HepG2 (cell line): ENCODE measurements around the gene APRT. TPM values are rescaled to one million over a fixed set of nuclear protein-coding genes. Genes with fewer than 3 reads are reported as not detected.

Experiments used
- AGO2 ChIP-seq: fragments of 200-400 bp; formaldehyde crosslinking; optimal IDR thresholded peaks from 2 replicates; pipeline ENCODE3; 2017; ENCODE audit warnings: mild to moderate bottlenecking, low read depth, low read length, moderate library complexity
- ASH2L ChIP-seq: fragments of 300-600, 200-600 bp; sonication (generic); IDR thresholded peaks from 2 replicates; pipeline ENCODE4 v1.7.0; 2017; ENCODE audit warnings: low read depth, mild to moderate bottlenecking, moderate library complexity, mixed read lengths, low read length; ENCODE audit not compliant: insufficient read length
- BATF2 ChIP-seq: sonication (generic); formaldehyde crosslinking; IDR thresholded peaks from 2 replicates; pipeline ENCODE4 v1.8.0; 2022; ENCODE audit warnings: mild to moderate bottlenecking, missing genetic modification reagents, moderate library complexity
- CCDC6 ChIP-seq: sonication (generic); formaldehyde crosslinking; IDR thresholded peaks from 2 replicates; pipeline ENCODE4 v1.8.1; 2022; ENCODE audit warnings: mild to moderate bottlenecking, missing genetic modification reagents, moderate library complexity
- CSRNP1 ChIP-seq: sonication (generic); formaldehyde crosslinking; IDR thresholded peaks from 2 replicates; pipeline ENCODE4 v1.8.1; 2023; ENCODE audit warnings: mild to moderate bottlenecking, missing genetic modification reagents
- CSRNP2 ChIP-seq: sonication (generic); formaldehyde crosslinking; conservative IDR thresholded peaks from 2 replicates; pipeline ENCODE4 v1.8.0; 2022; ENCODE audit warnings: low read depth, missing genetic modification reagents
- FOXC1 ChIP-seq: sonication (generic); formaldehyde crosslinking; IDR thresholded peaks from 2 replicates; pipeline ENCODE4 v1.8.0; 2022; ENCODE audit warnings: mild to moderate bottlenecking, missing genetic modification reagents, borderline replicate concordance
- HOMEZ ChIP-seq: IDR thresholded peaks from 2 replicates; pipeline ENCODE4 v1.6.1; 2016; ENCODE audit warnings: low read depth
- HOXA9 ChIP-seq: sonication (generic); formaldehyde crosslinking; IDR thresholded peaks from 2 replicates; pipeline ENCODE4 v1.8.1; 2022; ENCODE audit warnings: missing genetic modification reagents, mild to moderate bottlenecking, moderate library complexity, borderline replicate concordance
- RNF219 ChIP-seq: sonication (generic); formaldehyde crosslinking; IDR thresholded peaks from 2 replicates; pipeline ENCODE4 v1.5.0; 2020; ENCODE audit warnings: mild to moderate bottlenecking, missing genetic modification reagents
- RXRA ChIP-seq: sonication (generic); formaldehyde crosslinking; IDR thresholded peaks from 2 replicates; pipeline ENCODE4 v1.5.1; 2020; ENCODE audit warnings: missing genetic modification reagents
- ZBTB42 ChIP-seq: sonication (generic); formaldehyde crosslinking; IDR thresholded peaks from 2 replicates; pipeline ENCODE4 v1.5.0; 2020; ENCODE audit warnings: mild to moderate bottlenecking, missing genetic modification reagents
- ZNF276 ChIP-seq: sonication (generic); formaldehyde crosslinking; IDR thresholded peaks from 2 replicates; pipeline ENCODE4 v1.4.0; 2020; ENCODE audit warnings: mild to moderate bottlenecking, low read depth, missing genetic modification reagents
- ZSCAN22 ChIP-seq: sonication (generic); formaldehyde crosslinking; IDR thresholded peaks from 2 replicates; pipeline ENCODE4 v1.4.0; 2020; ENCODE audit warnings: mild to moderate bottlenecking, missing genetic modification reagents
- polyA plus RNA-seq, 8 experiments: library from polyadenylated mRNA; depleted of rRNA in 3 of 8; stranded (reverse) in 7 of 8; unstranded in 1 of 8; fragments of >200 nt; fragmentation: Illumina TruSeq in 4 of 8; extraction: Trizol in 4 of 8; gene quantifications; 2 replicates each; pipeline versions ENCODE4 v1.2.1 to v1.2.3, GENCODE V29; 2011 to 2016; ENCODE audit warnings: low read depth in 4 of 8, missing spikeins in 1 of 8, mixed read lengths in 1 of 8; ENCODE audit not compliant: insufficient read depth in 1 of 8
- total RNA-seq, 5 experiments: library from RNA; depleted of rRNA; stranded (reverse); fragments of >200 nt; fragmentation: Illumina TruSeq; extraction: Trizol; gene quantifications; 2 replicates each; pipeline ENCODE4 v1.2.3, GENCODE V29; 2016; ENCODE audit warnings: low read depth in 1 of 5

Gene APRT
- total and polyA plus RNA-seq, 2 of the 13 experiments (the other 11 are each of a cell fraction or from before 2014, with no cell fraction given), result 155 to 242 TPM

- TF ChIP-seq BATF2 (CRISPR knock-in tag), result peak; percentile 22; the same call in 1 of the 2 replicates
- TF ChIP-seq RXRA (CRISPR knock-in tag), result 0 out of 2 replicates have a peak, but pooled peaks have one; percentile 63
- peak; percentile 49 for TF ChIP-seq AGO2
- TF ChIP-seq RNF219 (CRISPR knock-in tag), result no peak
- TF ChIP-seq ZBTB42 (CRISPR knock-in tag), result 0 out of 2 replicates have a peak, but pooled peaks have one; percentile 30
- TF ChIP-seq ZNF276 (CRISPR knock-in tag), result no peak
- 0 out of 2 replicates have a peak, but pooled peaks have one; percentile 1 for TF ChIP-seq CSRNP2
- 0 out of 2 replicates have a peak, but pooled peaks have one; percentile 37 for TF ChIP-seq FOXC1 (CRISPR knock-in tag)
- TF ChIP-seq ZSCAN22, result peak; percentile 74; the same call in 1 of the 2 replicates
- 0 out of 2 replicates have a peak, but pooled peaks have one; percentile 9 for TF ChIP-seq CCDC6 (CRISPR knock-in tag)
- TF ChIP-seq HOMEZ (CRISPR knock-in tag), result no peak
- TF ChIP-seq ASH2L, result no peak
- peak; percentile 24; the same call in 1 of the 2 replicates for TF ChIP-seq HOXA9 (CRISPR knock-in tag)
- TF ChIP-seq CSRNP1 (CRISPR knock-in tag), result 0 out of 2 replicates have a peak, but pooled peaks have one; percentile 47
These were observed 44.5 kb upstream of the APRT start (continued) for GRCh38 chr16:88856122-88856827.
